Stimulated activated CD4-positive, alpha-beta T cell treated with anti-CD3 and anti-CD28 coated beads, Interleukin-2, amount 100 ng/mL, for 24 hours (primary cell): Measurements from ENCODE around the gene NAV3.
"Not testable (repeated sequence)": the region's sequence is repeated elsewhere in the genome, so short reads cannot be mapped to it uniquely, and the experiment has no call there.

Experiments
- DNase-seq, 2 donors: peaks; one replicate each; pipeline ENCODE4 v3.0.0-alpha.2; 2020

NAV3 gene

GRCh38 chr12:78198896-78199295, 368.2 kb downstream of the NAV3 start:
- no peak for DNase-seq

GRCh38 chr12:78199926-78200325, 369.2 kb downstream of the NAV3 start:
- no peak for DNase-seq

GRCh38 chr12:78204926-78205325, 374.2 kb downstream of the NAV3 start:
- no peak for DNase-seq

GRCh38 chr12:78208092-78208491, 377.4 kb downstream of the NAV3 start:
- no peak for DNase-seq

- DNase-seq, result no peak
Observed at GRCh38 chr12:78209846-78210505, 379.3 kb downstream of the NAV3 start.

GRCh38 chr12:78210506-78210860, 379.8 kb downstream of the NAV3 start:
- DNase-seq, result no peak

- no peak for DNase-seq
Observed at GRCh38 chr12:78210894-78211302, 380.2 kb downstream of the NAV3 start.

- no peak for DNase-seq
Observed at GRCh38 chr12:78220811-78221210, 390.1 kb downstream of the NAV3 start.

- no peak for DNase-seq
Observed at GRCh38 chr12:78224154-78224553, 393.5 kb downstream of the NAV3 start.

- DNase-seq, result no peak
Observed at GRCh38 chr12:78226763-78227162, 396.1 kb downstream of the NAV3 start.

- peak in 1 of 2 donors; percentile 20 for DNase-seq
Observed at GRCh38 chr12:78229591-78230101, 399.0 kb downstream of the NAV3 start.

- DNase-seq, result no peak
Observed at GRCh38 chr12:78232756-78233155, 402.1 kb downstream of the NAV3 start.

- no peak for DNase-seq
Observed at GRCh38 chr12:78236264-78236663, 405.6 kb downstream of the NAV3 start.

GRCh38 chr12:78239544-78239943, 408.9 kb downstream of the NAV3 start:
- no peak for DNase-seq

GRCh38 chr12:78240827-78241226, 410.1 kb downstream of the NAV3 start:
- no peak for DNase-seq

- DNase-seq, result no peak
Observed at GRCh38 chr12:78241446-78241845, 410.8 kb downstream of the NAV3 start.

GRCh38 chr12:78244916-78245507, 414.3 kb downstream of the NAV3 start:
- no peak for DNase-seq

GRCh38 chr12:78248321-78248720, 417.6 kb downstream of the NAV3 start:
- no peak for DNase-seq

- no peak for DNase-seq
Observed at GRCh38 chr12:78249578-78249977, 418.9 kb downstream of the NAV3 start.

GRCh38 chr12:78257662-78258061, 427.0 kb downstream of the NAV3 start:
- not testable (repeated sequence) for DNase-seq

- no peak for DNase-seq
Observed at GRCh38 chr12:78260976-78261375, 430.3 kb downstream of the NAV3 start.

GRCh38 chr12:78261901-78262300, 431.2 kb downstream of the NAV3 start:
- DNase-seq, result no peak
